NCI-H2171 treated with DMSO at 0.1 percent for 48 hours (cell line): ENCODE measurements around the gene KRT39.
A peak's percentile ranks its signal among the peaks of the same experiment; 100 is the strongest.
"Not testable (repeated sequence)": the region's sequence is repeated elsewhere in the genome, so short reads cannot be mapped to it uniquely, and the experiment has no call there.

ENCODE experiments used
- DNase-seq: peaks from one replicate; lab custom pipeline; 2025; lab: John Stamatoyannopoulos, UW

The KRT39 gene

DNA sequence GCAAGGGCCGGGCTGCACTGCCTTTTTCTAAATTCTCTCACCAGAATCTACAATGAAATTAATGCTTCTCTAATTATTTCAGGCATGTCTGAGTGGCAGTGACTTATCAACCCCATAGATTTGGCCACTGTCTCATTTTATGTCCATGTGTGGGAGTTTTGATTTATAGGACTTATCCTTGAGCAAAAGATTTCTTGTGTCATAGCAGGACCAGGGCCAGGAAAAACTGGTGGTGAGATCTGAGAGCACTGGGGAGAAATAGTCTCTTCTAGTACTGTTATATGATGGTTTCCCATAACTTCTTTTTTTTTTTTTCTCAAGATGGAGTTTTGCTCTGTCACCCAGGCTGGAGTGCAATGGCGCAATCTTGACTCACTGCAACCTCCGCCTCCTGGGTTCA, 27.8 kb downstream of the KRT39 start:
- DNase-seq, result no peak

DNA sequence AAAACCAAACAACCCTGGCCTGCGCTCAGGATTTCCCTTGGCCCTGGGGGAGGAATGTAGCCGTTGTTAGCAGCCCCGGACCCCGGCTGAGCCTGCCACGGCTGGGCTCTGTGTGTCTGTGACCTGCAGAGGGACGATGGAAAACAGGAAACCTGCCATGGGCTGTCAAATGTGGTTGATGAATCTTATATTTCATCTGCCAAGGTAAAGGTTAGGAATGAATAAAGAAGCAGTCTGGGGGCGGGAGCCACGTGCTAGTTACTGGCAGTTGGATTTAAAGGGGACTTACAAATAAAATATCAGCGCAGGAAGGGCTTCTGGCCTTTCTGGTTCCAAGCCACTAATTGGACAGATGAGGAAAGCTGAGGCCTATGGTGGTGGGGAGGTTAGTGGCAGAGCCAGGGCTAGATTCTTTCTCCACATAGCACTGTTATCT, 29.3 kb downstream of the KRT39 start, which contains the start of gene KRT23:
TSS of gene KRT23 (minus strand) at position 263 of the 436 bp plus-strand sequence. CDS start 1,043 bp downstream, outside the sequence.
- DNase-seq, result no peak

DNA sequence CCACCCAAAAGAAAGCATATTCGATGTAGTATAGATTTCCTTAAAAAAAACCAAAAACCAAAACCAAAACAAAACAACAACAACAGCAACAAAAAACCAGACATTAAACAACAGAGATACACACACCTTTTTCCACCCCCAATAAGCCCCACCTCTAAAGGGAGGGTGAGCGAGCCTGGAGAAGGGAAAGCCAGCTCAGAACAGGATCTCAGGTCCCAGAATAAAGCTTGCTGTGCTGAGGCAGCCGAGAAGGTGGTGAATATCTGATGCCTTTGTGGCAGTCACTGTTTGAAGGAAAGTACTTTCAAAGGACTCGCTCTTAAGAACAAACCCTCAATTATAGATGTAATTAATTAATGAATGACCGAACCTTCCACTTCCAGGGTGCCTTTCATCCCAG, 29.8 kb downstream of the KRT39 start:
- DNase-seq, result no peak

DNA sequence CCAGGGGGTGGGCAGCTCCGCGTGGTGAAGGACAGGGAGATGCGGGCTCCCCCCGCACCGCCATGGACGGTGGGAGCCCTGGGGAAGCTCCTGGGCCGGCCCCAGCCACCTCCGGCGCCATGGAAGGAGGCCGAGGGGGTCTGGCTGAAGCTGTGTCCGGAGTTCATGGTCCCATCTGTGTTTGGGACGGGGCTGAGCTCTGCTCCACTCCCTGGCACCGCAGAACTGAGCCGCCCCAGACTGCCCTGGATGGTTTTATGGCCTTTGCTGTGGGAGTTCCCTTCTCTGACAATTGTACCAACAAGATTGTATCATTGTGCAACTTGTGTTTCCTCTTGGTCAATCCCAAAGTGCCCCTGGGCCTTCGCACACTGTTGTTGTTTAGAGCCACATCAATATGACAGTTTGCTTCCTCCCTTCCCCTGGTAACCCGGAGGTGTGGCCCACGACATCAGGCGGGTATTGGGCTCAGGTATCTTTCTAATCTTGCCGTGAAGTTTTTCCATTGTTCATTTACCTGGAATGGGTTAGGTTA, 30.2 kb downstream of the KRT39 start:
- DNase-seq, result no peak

DNA sequence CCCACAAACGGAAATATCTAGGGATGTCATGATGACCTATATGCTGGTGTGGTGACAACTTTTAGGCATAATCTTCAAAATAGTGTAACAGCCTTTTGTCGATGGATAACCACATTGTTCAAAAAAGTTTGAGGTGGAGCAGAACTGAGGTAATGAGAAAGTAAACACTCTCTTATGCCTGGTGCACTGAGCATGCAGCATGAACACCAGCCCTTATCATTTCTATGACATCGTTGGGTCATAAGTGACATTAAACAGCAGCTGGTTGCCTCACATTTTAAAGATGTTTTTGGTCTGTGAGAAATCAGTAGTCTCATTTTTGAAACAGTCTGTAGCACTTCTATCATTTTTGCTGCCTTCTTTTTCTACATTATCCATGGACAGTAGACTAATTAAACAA, 31.1 kb downstream of the KRT39 start:
- DNase-seq, result no peak

DNA sequence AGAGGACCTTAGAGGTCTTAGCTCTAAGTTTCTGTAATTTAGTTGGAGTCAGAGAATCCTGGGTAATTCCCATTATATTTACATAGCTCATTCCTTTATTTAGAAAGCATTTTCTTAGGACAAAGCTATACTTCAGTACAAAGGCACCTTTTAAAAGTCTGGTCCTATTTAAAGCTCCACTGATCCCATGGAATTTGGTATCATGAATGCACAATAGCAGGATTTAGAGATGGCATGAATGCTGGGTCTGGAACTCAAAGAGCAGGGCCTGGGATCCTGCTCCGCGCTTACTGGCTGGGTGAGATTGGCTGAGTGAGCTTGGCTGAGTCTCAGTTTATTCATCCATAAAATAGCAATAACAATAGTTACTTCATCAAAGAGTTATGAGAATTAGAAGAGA, 34.1 kb downstream of the KRT39 start:
- DNase-seq, result no peak

DNA sequence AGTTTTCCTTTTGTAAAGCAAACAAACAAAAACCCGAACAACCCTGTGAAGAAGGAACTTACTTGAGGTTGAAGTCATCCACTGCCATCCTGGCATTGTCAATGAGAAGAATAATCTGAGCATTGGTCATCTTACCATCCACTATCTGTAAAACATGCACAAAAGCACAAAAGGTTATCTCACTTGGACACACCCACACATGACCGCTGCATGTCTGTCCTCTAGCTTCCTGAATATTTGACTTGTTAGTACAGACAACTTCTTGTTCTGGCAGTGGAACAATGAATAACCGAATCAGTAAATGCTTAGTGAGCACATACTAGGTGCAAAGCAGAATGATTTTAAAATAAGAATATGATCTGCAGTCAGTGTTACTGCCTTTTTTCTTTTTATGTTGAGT, 35.4 kb downstream of the KRT39 start:
- no peak for DNase-seq

DNA sequence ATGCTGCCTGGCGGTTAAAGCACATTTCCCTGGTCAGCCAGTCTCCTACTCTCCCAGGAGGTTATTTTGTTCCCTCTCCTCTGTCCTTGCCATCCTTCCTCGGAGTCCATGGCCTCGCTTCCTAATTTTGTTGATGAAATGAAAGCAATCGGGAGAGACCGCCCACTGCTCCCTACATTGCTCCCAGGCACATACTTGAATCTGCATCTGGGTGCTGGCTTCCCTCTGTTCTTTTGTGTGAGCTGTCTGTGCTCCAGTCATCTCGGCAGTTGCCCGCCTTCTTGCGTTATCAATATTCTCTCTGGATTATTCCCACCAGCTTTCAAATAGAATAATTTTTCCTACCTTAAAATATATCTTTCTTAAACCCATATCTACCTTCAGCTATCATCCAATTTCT, 40.4 kb downstream of the KRT39 start:
- no peak for DNase-seq

DNA sequence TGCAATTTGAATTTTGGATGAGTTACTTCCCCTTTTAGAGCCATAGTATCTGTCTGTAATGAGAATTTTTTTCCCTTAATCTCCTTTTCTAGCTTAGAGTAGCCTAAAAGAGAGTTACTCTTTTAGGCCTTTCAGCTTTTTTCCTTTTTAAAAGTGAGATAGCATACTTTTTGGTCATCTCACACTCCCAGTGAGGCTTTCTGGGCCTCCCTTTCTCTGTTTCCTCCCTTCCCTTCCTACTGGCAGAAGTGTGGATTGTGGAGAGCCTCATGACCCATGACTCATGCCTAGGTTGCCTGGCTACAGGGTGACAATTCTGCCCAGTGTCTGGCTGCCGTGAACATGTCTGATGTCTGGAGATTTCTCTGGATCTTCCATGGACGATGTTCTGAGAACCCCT, 44.5 kb downstream of the KRT39 start:
- no peak for DNase-seq

DNA sequence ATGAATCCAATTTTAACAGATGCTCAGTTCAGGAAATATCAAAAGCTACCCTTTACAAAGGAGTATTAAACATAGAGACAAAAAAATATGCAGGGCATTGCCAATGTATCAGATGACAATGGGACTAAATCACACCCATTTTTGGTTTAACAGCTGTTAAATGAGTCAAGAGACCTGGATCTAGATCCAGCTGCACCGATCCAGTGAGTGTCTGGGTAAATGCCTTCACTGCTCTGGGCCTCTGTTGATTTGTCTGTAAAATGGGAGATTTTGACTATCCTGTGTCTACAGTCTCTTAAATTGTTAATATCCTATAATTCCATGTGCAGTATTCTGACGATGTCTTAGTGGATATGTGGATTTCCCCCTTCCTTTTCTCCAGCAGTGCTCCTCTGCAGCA, 45.7 kb downstream of the KRT39 start:
- no peak for DNase-seq

DNA sequence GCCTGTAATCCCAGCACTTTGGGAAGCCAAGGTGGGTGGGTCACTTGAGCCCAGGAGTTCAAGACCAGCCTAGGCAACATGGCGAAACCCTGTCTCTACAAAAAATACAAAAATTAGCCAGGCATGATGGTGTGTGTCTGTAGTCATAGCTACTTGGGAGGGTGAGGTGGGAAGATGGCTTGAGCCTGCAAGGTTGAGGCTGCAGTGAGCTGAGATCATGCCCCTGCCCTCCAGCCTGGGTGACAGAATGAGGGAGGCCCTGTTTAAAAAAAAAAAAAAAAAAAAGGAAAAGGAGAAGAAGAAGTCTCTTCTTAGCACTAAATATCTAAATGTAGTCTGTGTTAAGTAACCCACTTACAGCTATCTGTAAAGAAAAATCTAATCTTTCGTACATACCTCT, 49.6 kb downstream of the KRT39 start:
- DNase-seq, result not testable (repeated sequence)

DNA sequence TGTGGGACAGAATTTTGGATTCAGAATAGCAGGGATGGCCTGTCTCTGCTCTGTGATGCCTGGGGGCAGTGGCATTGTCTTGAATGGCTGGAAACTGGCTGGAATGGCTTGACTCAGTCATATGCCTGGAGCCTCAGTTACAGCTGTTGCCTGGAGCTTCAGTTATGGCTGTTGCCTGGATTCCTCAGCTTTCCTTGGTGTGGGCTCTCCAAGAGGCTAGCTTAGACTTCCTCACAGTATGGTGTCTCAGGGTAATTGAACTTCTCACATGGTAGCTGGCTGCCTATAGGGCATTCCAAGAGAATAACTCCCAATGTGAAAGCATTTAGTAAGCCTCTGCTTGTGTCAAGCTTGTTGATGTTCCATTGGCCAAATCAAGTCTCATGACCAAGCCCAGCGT, 50.4 kb downstream of the KRT39 start:
- DNase-seq, result no peak

DNA sequence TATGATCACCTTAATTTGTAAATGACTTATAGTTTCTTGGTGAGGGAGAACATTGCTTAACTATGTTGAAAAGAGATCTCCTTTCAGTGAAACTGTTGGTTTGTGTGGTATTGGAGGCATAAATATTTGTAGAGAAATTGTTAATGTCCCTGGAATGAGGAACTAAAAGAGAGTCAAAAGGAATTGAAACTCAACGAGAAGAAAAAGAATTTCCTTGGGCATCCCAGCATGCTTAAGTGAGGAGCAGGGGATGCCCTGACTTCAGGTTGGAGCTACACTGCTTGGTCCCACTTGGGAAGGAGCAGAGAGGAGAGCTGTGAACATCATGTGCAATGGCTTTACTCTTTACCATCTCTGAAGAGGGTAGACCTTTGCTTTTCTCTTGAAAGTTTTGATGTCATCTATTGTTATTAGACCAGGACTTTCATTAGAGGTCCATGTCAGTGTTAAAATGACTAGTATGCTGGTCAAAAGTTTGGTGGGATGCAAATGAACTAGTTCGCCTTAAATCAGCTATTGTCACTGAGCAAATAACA, 51.0 kb downstream of the KRT39 start:
- DNase-seq, result no peak

DNA sequence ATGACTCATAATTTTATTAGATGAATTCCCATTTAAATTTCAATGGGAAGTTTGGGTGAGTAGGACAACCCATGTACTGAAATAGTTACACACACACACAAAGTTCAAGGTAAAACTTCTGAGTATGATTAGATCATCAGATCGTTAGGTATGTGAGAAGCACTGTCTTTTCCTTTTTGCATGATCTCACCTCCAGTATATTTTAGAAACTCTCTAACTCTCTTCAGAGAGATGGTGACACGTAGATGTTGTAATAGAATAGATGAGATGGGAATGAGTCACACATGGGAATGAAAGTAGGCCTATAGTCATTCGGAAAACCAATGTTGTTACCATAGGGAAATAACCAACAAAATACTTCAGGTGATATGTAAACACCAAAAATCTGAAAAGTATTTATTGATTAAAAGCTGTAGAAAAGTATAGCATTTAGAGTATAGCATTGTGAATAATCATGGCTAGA, 51.5 kb downstream of the KRT39 start:
- no peak for DNase-seq

DNA sequence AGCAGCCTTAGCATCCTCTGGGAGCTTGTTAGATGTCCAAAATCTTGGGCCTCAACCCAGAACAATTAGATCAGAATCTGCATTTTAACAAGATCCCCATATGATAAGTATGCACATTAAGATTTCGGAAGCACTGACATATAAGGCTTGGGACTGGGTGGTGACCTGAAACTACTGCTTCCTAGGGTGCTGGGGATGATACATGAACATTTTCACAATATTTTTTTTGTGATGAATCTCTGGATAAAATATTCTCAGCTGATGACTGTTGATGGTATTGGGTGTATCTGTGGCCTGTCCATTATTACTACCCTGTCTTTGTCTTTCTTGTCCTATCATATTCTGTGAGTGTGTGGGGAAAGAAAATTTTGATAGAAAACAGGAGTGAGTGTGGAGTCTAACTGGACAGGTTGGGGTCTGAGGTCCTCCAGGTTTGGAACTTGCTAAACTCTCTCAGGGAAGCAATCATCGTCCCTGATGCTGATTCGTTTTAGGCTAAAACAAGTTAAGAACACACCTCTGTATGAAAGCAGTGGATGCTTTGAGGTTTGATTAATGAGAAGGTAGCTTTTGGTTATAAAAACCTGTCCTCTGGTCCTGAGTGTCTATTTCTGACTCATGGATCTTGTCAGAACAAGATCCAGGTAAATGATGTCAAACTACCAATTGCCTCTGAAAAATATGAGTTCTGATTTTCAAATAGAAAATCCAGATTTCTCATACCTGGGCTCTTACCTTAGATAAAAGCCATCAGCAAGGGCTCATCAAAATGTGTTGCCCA, 52.5 kb downstream of the KRT39 start:
- no peak for DNase-seq

DNA sequence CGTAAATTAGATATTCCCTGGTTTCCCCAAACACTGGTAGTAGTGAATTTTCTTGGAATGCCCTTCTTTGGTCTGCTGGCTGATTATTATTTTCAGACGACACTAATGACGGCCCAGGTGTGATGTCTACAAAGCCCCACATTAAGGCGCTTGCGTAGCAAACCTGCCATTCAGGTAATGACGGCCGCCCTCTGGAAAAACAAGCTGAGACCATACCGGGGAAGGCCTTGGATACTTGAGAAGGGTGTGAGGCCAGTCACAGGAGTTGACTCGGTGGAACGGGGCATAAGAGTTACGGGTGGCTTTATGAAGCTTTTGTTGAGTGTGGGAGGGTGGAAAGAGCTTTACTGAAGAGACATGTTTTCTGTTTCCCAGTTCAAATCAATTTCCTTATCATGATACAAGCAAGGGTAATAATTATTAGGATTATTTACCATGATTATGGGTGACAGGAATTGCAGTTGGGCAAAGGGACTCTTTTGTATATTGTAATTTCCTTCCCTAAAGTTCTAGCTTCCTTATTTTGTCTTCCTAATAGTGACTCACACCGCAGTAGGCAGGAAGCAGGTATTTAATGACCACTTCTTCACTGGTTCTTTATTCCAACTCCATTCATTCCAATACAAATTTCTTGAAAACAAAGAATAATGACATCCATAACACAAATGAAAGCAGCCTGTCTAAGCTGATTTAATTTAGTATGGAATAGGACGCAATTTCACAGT, 54.1 kb downstream of the KRT39 start:
- no peak for DNase-seq

DNA sequence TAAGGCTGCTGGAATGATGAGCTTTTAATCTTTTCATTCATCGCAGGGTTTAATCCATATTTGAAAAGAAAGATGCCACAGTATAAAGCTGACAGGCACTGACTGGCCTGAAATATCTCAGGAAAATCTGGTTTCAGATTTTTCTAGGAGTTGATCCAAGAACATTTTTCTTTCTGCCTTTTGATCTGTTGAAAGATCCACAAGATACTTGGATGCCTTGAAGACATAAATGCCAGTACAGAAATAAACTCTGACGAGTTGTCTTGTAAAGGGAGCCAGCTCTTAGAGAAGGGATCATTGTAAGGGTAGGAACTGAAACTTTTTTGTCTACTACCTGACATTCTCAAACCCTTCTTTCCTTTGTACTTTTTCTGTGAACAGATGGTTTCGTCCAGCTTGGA, 56.3 kb downstream of the KRT39 start:
- no peak for DNase-seq

DNA sequence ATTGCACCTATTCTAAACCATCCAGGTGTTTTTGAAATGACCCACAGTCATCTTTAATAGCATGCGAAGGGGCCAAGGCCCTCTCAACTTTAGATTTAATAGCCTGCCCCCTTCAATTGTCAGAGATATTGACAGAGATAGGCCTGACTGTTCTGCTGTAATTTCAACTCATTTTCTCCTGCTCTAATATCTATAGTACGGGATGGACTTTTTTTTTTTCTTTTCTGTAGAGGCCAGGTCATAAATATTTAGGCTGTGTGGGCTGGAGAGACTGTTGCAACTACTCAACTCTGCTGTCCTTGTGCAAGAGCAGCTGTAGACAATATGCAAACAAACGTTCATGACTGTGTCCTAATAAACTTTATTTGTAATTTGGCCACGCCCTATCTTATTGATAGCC, 57.0 kb downstream of the KRT39 start:
- no peak for DNase-seq

DNA sequence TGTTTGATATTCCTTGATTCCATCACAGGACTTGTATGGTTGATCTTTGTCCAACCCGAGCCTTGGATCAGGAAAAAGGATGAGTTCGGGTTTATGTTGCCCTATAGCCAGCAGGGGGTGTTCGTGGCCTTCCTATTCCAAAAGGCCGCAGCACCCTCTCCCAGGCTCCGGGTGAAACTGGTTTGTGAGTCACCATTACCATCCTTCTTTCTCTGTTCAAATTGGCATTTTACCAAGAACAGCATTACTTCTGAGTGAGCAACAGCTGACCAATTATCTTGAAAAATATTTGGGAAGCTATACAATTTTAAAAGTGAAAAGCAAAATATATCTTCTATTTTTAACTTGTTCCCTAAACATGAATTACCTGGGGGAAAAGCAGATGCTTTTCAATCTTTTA, 57.4 kb downstream of the KRT39 start:
- DNase-seq, result peak; percentile 69
